Testis (tissue), 3 donors: ENCODE results near the gene COLGALT1. TPM values are rescaled to one million over a fixed set of nuclear protein-coding genes. Genes with fewer than 3 reads are reported as not detected.

Source experiments
- DNase-seq: peaks from one replicate; pipeline ENCODE4 v3.0.0-alpha.2; 2019
- H3K27ac ChIP-seq, 2 donors: fragments of 200-600 bp; sonication (generic); one replicate each; pipeline ENCODE4 v1.5.1; 2019
- H3K27me3 ChIP-seq: fragments of 200-600 bp; sonication (generic); one replicate; pipeline ENCODE4 v1.5.1; 2019
- H3K36me3 ChIP-seq: fragments of 200-600 bp; sonication (generic); one replicate; pipeline ENCODE4 v1.5.1; 2017; ENCODE audit warnings: low read depth; ENCODE audit errors: missing control alignments
- H3K4me1 ChIP-seq: fragments of 200-600 bp; sonication (generic); one replicate; pipeline ENCODE4 v1.5.1; 2019
- H3K4me3 ChIP-seq, 2 donors: fragments of 200-600 bp; sonication (generic); one replicate each; pipeline ENCODE4 v1.5.1; 2017 to 2019
- H3K9me3 ChIP-seq: fragments of 200-600 bp; sonication (generic); one replicate; pipeline ENCODE4 v1.5.1; 2017
- CTCF ChIP-seq, 3 experiments: fragments of 450-650 bp in 2 of 3; fragments of 200-600 bp in 1 of 3; sonication (generic) in 1 of 3; IDR thresholded peaks; one replicate each; pipeline ENCODE4 v1.5.1; 2016 to 2019; ENCODE audit warnings: antibody characterized with exemption in 3 of 3, mild to moderate bottlenecking in 2 of 3, moderate library complexity in 1 of 3
- POLR2A ChIP-seq: fragments of 450-650 bp; IDR thresholded peaks from one replicate; pipeline ENCODE4 v1.6.1; 2017; ENCODE audit warnings: antibody characterized with exemption, mild to moderate bottlenecking, moderate library complexity
- WGBS, 2 donors: methylation state at CpG; one replicate each; pipeline ENCODE4 v1.1.5; 2018; 5-methylcytosine and 5-hydroxymethylcytosine counted together
- intact Hi-C: fragments of 100-400 bp; cut with DNase I; formaldehyde crosslinking; loops from one replicate; pipeline ENCODE4 v1.15.1; 2023; ENCODE audit warnings: low total_unique reads
- polyA plus RNA-seq: library from polyadenylated mRNA; stranded (reverse); fragments of 350-450 nt; fragmentation: Illumina TruSeq; extraction: RNeasy Lipid Tissue Mini Kit (QIAGEN cat#74804); gene quantifications from one replicate; pipeline ENCODE4 v1.2.3, GENCODE V29; 2014; ENCODE audit warnings: low read depth, low replicate concordance; ENCODE audit not compliant: insufficient read depth
- total RNA-seq, 2 donors: library from RNA; depleted of rRNA; stranded (reverse); fragments of >200 nt; gene quantifications; one replicate each; pipeline ENCODE4 v1.2.3, GENCODE V29; 2016

Gene COLGALT1
- total and polyA plus RNA-seq, 3 donors from 2014 or later = 52.0 to 94.5 (median 70.3) TPM

DNA sequence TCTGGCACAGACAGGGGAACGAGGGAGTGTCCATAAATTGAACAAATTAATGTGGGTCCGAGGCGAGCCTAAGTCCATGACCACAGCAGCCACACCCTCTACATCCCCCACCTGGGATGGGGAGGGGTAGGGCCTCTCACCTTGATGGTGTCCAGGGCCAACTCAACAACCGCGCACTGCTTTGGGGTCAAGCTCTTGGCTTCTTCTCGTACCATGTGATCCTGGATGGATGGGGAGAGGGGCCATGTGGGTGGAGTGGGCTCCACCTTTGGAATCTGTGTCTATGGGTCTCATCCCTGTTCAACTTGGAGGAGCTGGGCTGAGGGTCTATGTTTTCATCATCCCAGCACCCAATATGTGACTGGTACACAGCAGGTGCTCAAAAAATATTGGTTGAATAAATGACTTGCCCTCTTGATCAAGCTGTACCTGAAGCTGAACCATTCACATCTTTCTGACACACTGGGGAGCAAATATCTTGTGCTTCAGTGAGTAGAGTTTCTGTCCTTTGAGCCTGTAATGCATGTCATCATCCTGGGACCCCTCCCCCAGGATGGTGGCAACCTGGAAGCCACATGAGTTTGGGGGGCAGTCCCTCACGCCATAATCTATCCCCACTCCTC is 62.9 kb downstream of the COLGALT1 start:
- no peak overlapping the region for H3K27ac ChIP-seq
- no peaks in the 10 kb centered on the region for H3K36me3 ChIP-seq
- H3K9me3 ChIP-seq = no peaks in the 10 kb centered on the region
- H3K4me1 ChIP-seq = no peaks in the 10 kb centered on the region
- intact Hi-C loops = no loop called here
- 70% methylated on average over 4 to 7 of the region's 7 CpGs for WGBS, 2 donors
- no peak overlapping the region for H3K4me3 ChIP-seq
- H3K27me3 ChIP-seq = no peaks in the 10 kb centered on the region
- DNase-seq = no peak
- TF ChIP-seq POLR2A (no peak), CTCF (IDR thresholded peaks at IDR 0.05) (no peak)

GRCh38 chr19:17618936-17619335 is 63.5 kb downstream of the COLGALT1 start:
- Histone ChIP-seq H3K4me3 (no peak overlapping the region), H3K4me1 (no peaks in the 10 kb centered on the region), H3K36me3 (no peaks in the 10 kb centered on the region), H3K27ac (no peak overlapping the region), H3K9me3 (no peaks in the 10 kb centered on the region), H3K27me3 (no peaks in the 10 kb centered on the region)
- intact Hi-C loops = no loop called here
- DNase-seq = no peak
- TF ChIP-seq CTCF (IDR thresholded peaks at IDR 0.05) (no peak), POLR2A (no peak)
- 0 to 30% methylated on average over 1 to 2 of the region's 2 CpGs for WGBS, 2 donors

- intact Hi-C loops = no loop called here
- Histone ChIP-seq H3K27ac (no peak overlapping the region), H3K27me3 (no peaks in the 10 kb centered on the region), H3K36me3 (no peaks in the 10 kb centered on the region), H3K9me3 (no peaks in the 10 kb centered on the region), H3K4me1 (no peaks in the 10 kb centered on the region), H3K4me3 (no peak overlapping the region)
- DNase-seq = no peak
- TF ChIP-seq CTCF (IDR thresholded peaks at IDR 0.05) (no peak), POLR2A (no peak)
- 80 to 100% methylated on average over 1 of the region's 1 CpG for WGBS, 2 donors
Observed at GRCh38 chr19:17620696-17621095, 65.2 kb downstream of the COLGALT1 start.

GRCh38 chr19:17623224-17623935 is 67.9 kb downstream of the COLGALT1 start:
- TF ChIP-seq CTCF (IDR thresholded peaks at IDR 0.05) (no peak), POLR2A (no peak)
- Histone ChIP-seq H3K9me3 (no peaks in the 10 kb centered on the region), H3K36me3 (no peaks in the 10 kb centered on the region), H3K4me1 (no peaks in the 10 kb centered on the region), H3K4me3 (no peak overlapping the region), H3K27me3 (no peaks in the 10 kb centered on the region), H3K27ac (no peak overlapping the region)
- intact Hi-C loops = no loop called here
- no peak for DNase-seq
- WGBS, 2 donors = 75% methylated on average over 20 to 31 of the region's 31 CpGs
